Psoas muscle (tissue), 8 donors: ENCODE data around the gene CCDC85A. TPM values are rescaled to one million over a fixed set of nuclear protein-coding genes. Genes with fewer than 3 reads are reported as not detected.

Experiments used
- ATAC-seq, 4 donors: fragments of 200-7000 bp; cut with Tn5 transposase; one replicate each; pipeline ENCODE4 v1.9.1; 2020; ENCODE audit warnings: moderate library complexity in 3 of 4, mild to moderate bottlenecking in 2 of 4
- DNase-seq, 2 donors: peaks; one replicate each; pipeline ENCODE4 v3.0.0-alpha.2; 2020
- H3K27ac ChIP-seq: fragments of 200-600 bp; one replicate; pipeline ENCODE4 v1.8.0; 2022
- H3K27me3 ChIP-seq, 3 donors: fragments of 200-600 bp in 1 of 3; one replicate each; pipeline versions ENCODE4 v1.6.1 to v1.8.0; 2013 to 2022; ENCODE audit warnings: low read length in 2 of 3, mild to moderate bottlenecking in 2 of 3, moderate library complexity in 1 of 3; ENCODE audit not compliant: insufficient read depth in 3 of 3
- H3K36me3 ChIP-seq, 2 donors: fragments of 200-600 bp in 1 of 2; one replicate each; pipeline versions ENCODE4 v1.6.1 to v1.8.0; 2013 to 2022; ENCODE audit warnings: low read depth in 1 of 2, mild to moderate bottlenecking in 1 of 2, moderate library complexity in 1 of 2; ENCODE audit not compliant: insufficient read depth in 1 of 2
- H3K4me1 ChIP-seq: fragments of 200-600 bp; one replicate; pipeline ENCODE4 v1.8.0; 2022
- H3K4me3 ChIP-seq: fragments of 200-600 bp; one replicate; pipeline ENCODE4 v1.8.0; 2022; ENCODE audit warnings: mild to moderate bottlenecking
- H3K9me3 ChIP-seq: fragments of 200-600 bp; one replicate; pipeline ENCODE4 v1.8.0; 2022
- CTCF ChIP-seq: fragments of 200-600 bp; IDR thresholded peaks from one replicate; pipeline ENCODE4 v1.8.0; 2022; ENCODE audit warnings: antibody characterized with exemption
- WGBS, 3 donors: extraction: QIAGEN DNeasy Blood & Tissue Kit; methylation state at CpG; one replicate each; pipeline versions ENCODE4 v1.1.6 to v1.1.7; 2013; 5-methylcytosine and 5-hydroxymethylcytosine counted together
- intact Hi-C, 2 donors: fragments of 100-400 bp; cut with DNase I; formaldehyde crosslinking; loops; one replicate each; pipeline versions ENCODE4 v1.11.0 to v1.14.2; 2022
- polyA plus RNA-seq, 3 donors: library from polyadenylated mRNA; stranded (reverse); fragments of 200-250 nt; gene quantifications; one replicate each; pipeline ENCODE4 v1.2.3, GENCODE V29; 2013
- total RNA-seq, 4 donors: library from RNA; stranded (reverse); fragmentation: NEBNext Ultra II Directional in 2 of 4; extraction: Animal tissue kit (Norgen Biotek cat#: 25700) in 2 of 4; gene quantifications; one replicate each; pipeline versions ENCODE4 v1.2.1 to v1.2.4, GENCODE V29; 2021 to 2023
- donor health status: healthy with polysubstance abuse.
- donor health status: DM: no; HTN: no; CAD: no; lungs with moderate emphysema.
- donor health status: Bipolar disorder and iron deficiency.
- donor health status: healthy.
- donor health status: DM: yes; HTN: yes; CAD: no.
- donor health status: DM: no; HTN: no; CAD: no.
- donor health status: DM: no; HTN: no; CAD: no.
- donor health status: DM: yes; HTN: yes; CAD: no.

Gene CCDC85A
- total and polyA plus RNA-seq, 7 donors = 1.8 to 5.6 (median 1.9) TPM

- Histone ChIP-seq H3K4me3 (no peak overlapping the region), H3K27ac (no peak overlapping the region), H3K4me1 (no peaks in the 10 kb centered on the region), H3K36me3 (no peaks in the 10 kb centered on the region), H3K27me3 (no peaks in the 10 kb centered on the region), H3K9me3 (no peaks in the 10 kb centered on the region)
- intact Hi-C loops = no loop called here
- TF ChIP-seq CTCF = no peak
- DNase-seq (no peak), ATAC-seq (no peak)
- 14 to 46% (median 16%) methylated on average over 1 of the region's 1 CpG for WGBS, 3 donors
Observed at GRCh38 chr2:56326346-56326741, 142.6 kb downstream of the CCDC85A start.

GRCh38 chr2:56331810-56332209 is 148.0 kb downstream of the CCDC85A start:
- 73 to 95% (median 87%) methylated on average over 7 of the region's 7 CpGs for WGBS, 3 donors
- Histone ChIP-seq H3K4me1 (no peaks in the 10 kb centered on the region), H3K9me3 (no peaks in the 10 kb centered on the region), H3K27ac (no peak overlapping the region), H3K27me3 (no peaks in the 10 kb centered on the region), H3K36me3 (no peaks in the 10 kb centered on the region), H3K4me3 (no peak overlapping the region)
- DNase-seq (no peak), ATAC-seq (no peak)
- TF ChIP-seq CTCF = no peak
- intact Hi-C loops = no loop called here

- H3K27ac ChIP-seq = no peak overlapping the region
- intact Hi-C loops = no loop called here
Observed at GRCh38 chr2:56333812-56334485, 150.2 kb downstream of the CCDC85A start.

GRCh38 chr2:56334622-56335021 is 150.8 kb downstream of the CCDC85A start:
- H3K9me3 ChIP-seq = no peaks in the 10 kb centered on the region
- intact Hi-C loops = no loop called here
- no peaks in the 10 kb centered on the region for H3K27me3 ChIP-seq
- no peak overlapping the region for H3K27ac ChIP-seq
- DNase-seq (no peak), ATAC-seq (no peak)
- H3K36me3 ChIP-seq = no peaks in the 10 kb centered on the region
- TF ChIP-seq CTCF = no peak
- H3K4me1 ChIP-seq = no peaks in the 10 kb centered on the region
- no peak overlapping the region for H3K4me3 ChIP-seq

More at GRCh38 chr2:56333812-56334485, 150.2 kb downstream of the CCDC85A start:
- 41 to 45% (median 43%) methylated on average over 2 of the region's 2 CpGs for WGBS, 3 donors
- Histone ChIP-seq H3K27me3 (no peaks in the 10 kb centered on the region), H3K4me1 (no peaks in the 10 kb centered on the region), H3K36me3 (no peaks in the 10 kb centered on the region), H3K4me3 (no peak overlapping the region), H3K9me3 (no peaks in the 10 kb centered on the region)
- no peak for ATAC-seq
- TF ChIP-seq CTCF = no peak
- DNase-seq = no peak

- 78 to 86% (median 80%) methylated on average over 3 of the region's 3 CpGs for WGBS, 3 donors
- Histone ChIP-seq H3K27me3 (no peaks in the 10 kb centered on the region), H3K36me3 (no peaks in the 10 kb centered on the region), H3K27ac (no peak overlapping the region), H3K4me1 (no peaks in the 10 kb centered on the region), H3K4me3 (no peak overlapping the region), H3K9me3 (no peaks in the 10 kb centered on the region)
- no peak for DNase-seq
- TF ChIP-seq CTCF = no peak
- ATAC-seq = no peak
- intact Hi-C loops = no loop called here
Observed at GRCh38 chr2:56335101-56335500, 151.3 kb downstream of the CCDC85A start.
